H1 (cell line): ENCODE measurements around the gene ZNF283. TPM values are rescaled to one million over a fixed set of nuclear protein-coding genes. Genes with fewer than 3 reads are reported as not detected.

Experiments used
- polyA plus RNA-seq, 7 experiments: library from polyadenylated mRNA; depleted of rRNA in 3 of 7; stranded (reverse) in 5 of 7; unstranded in 2 of 7; fragments of >200 nt in 5 of 7; fragments of 200-250 nt in 2 of 7; gene quantifications; 1 replicate in 5 of 7; 2 replicates in 1 of 7; 4 replicates in 1 of 7; pipeline versions ENCODE4 v1.2.1 to v1.2.3, GENCODE V29; 2011 to 2013; ENCODE audit warnings: missing spikeins in 2 of 7, mixed read lengths in 2 of 7
- total RNA-seq: library from RNA; stranded (reverse); fragmentation: NEBNext Ultra II Directional; extraction: Animal tissue kit (Norgen Biotek cat#: 25700); gene quantifications from 2 replicates; pipeline ENCODE4 v1.2.1, GENCODE V29; 2021

Gene ZNF283
- total and polyA plus RNA-seq, 2 of the 8 experiments (the other 6 are each of a cell fraction or from before 2014, with no cell fraction given): 1.1 to 4.3 TPM

Other genes starting within 250 kb of the ZNF283 start
- 39.9 and 42.9 TPM in 2 replicates for gene IRGQ, start 231.2 kb upstream of the ZNF283 start, total RNA-seq
- 10.5 and 16.0 TPM in 2 replicates for gene IRGQ, start 231.2 kb upstream of the ZNF283 start, polyA plus RNA-seq (2011; rRNA removed)
- gene ZNF576, start 230.7 kb upstream of the ZNF283 start, total RNA-seq: 13.6 and 14.7 TPM in 2 replicates
- 32.4 and 35.9 TPM in 2 replicates for gene ZNF576, start 230.7 kb upstream of the ZNF283 start, polyA plus RNA-seq (2011; rRNA removed)
- 0.11 and 0.25 TPM in 2 replicates for gene SRRM5, start 215.2 kb upstream of the ZNF283 start, total RNA-seq
- gene SRRM5, start 215.2 kb upstream of the ZNF283 start, polyA plus RNA-seq (2011; rRNA removed): 0.06 and 0.16 TPM in 2 replicates
- 16.7 and 19.5 TPM in 2 replicates for gene ZNF428, start 207.7 kb upstream of the ZNF283 start, total RNA-seq
- gene ZNF428, start 207.7 kb upstream of the ZNF283 start, polyA plus RNA-seq (2011; rRNA removed): 7.8 and 15.5 TPM in 2 replicates
- 23.1 and 25.0 TPM in 2 replicates for gene CADM4, start 187.5 kb upstream of the ZNF283 start, total RNA-seq
- gene CADM4, start 187.5 kb upstream of the ZNF283 start, polyA plus RNA-seq (2011; rRNA removed): 13.5 and 20.7 TPM in 2 replicates
- gene PLAUR, start 157.2 kb upstream of the ZNF283 start, total RNA-seq: 22.9 and 23.0 TPM in 2 replicates
- 23.4 and 29.8 TPM in 2 replicates for gene PLAUR, start 157.2 kb upstream of the ZNF283 start, polyA plus RNA-seq (2011; rRNA removed)
- not detected in 2 replicates for gene IRGC, start 111.2 kb upstream of the ZNF283 start, total RNA-seq
- gene IRGC, start 111.2 kb upstream of the ZNF283 start, polyA plus RNA-seq (2011; rRNA removed): not detected in 2 replicates
- gene SMG9, start 72.4 kb upstream of the ZNF283 start, total RNA-seq: 28.7 and 34.0 TPM in 2 replicates
- gene SMG9, start 72.4 kb upstream of the ZNF283 start, polyA plus RNA-seq (2011; rRNA removed): 20.4 and 25.6 TPM in 2 replicates
- gene KCNN4, start 46.3 kb upstream of the ZNF283 start, total RNA-seq: 0.78 and 1.0 TPM in 2 replicates
- 1.5 and 2.0 TPM in 2 replicates for gene KCNN4, start 46.3 kb upstream of the ZNF283 start, polyA plus RNA-seq (2011; rRNA removed)
- gene LYPD5, start 24.9 kb upstream of the ZNF283 start, total RNA-seq: 0.59 and 0.74 TPM in 2 replicates
- 4.3 TPM in 2 replicates for gene LYPD5, start 24.9 kb upstream of the ZNF283 start, polyA plus RNA-seq (2011; rRNA removed)
- 3.0 and 4.0 TPM in 2 replicates for gene ZNF404, start 56.6 kb downstream of the ZNF283 start, total RNA-seq
- 0.41 and 0.60 TPM in 2 replicates for gene ZNF404, start 56.6 kb downstream of the ZNF283 start, polyA plus RNA-seq (2011; rRNA removed)
- 13.1 and 16.2 TPM in 2 replicates for gene ZNF45, start 108.0 kb downstream of the ZNF283 start, total RNA-seq
- gene ZNF45, start 108.0 kb downstream of the ZNF283 start, polyA plus RNA-seq (2011; rRNA removed): 4.6 and 4.8 TPM in 2 replicates
- gene ZNF221, start 123.9 kb downstream of the ZNF283 start, total RNA-seq: 8.4 and 8.9 TPM in 2 replicates
- 0.50 and 0.60 TPM in 2 replicates for gene ZNF221, start 123.9 kb downstream of the ZNF283 start, polyA plus RNA-seq (2011; rRNA removed)
- 8.6 and 9.0 TPM in 2 replicates for gene ZNF155, start 156.9 kb downstream of the ZNF283 start, total RNA-seq
- 2.0 and 3.1 TPM in 2 replicates for gene ZNF155, start 156.9 kb downstream of the ZNF283 start, polyA plus RNA-seq (2011; rRNA removed)
- 2.5 and 3.6 TPM in 2 replicates for gene ZNF230, start 175.6 kb downstream of the ZNF283 start, total RNA-seq
- 1.1 and 1.5 TPM in 2 replicates for gene ZNF230, start 175.6 kb downstream of the ZNF283 start, polyA plus RNA-seq (2011; rRNA removed)
- gene ZNF222, start 198.1 kb downstream of the ZNF283 start, total RNA-seq: 3.4 and 3.8 TPM in 2 replicates
- gene ZNF222, start 198.1 kb downstream of the ZNF283 start, polyA plus RNA-seq (2011; rRNA removed): 0.75 and 1.7 TPM in 2 replicates
- gene ZNF223, start 224.7 kb downstream of the ZNF283 start, total RNA-seq: 3.9 and 4.3 TPM in 2 replicates
- 1.0 and 1.7 TPM in 2 replicates for gene ZNF223, start 224.7 kb downstream of the ZNF283 start, polyA plus RNA-seq (2011; rRNA removed)
- 3.4 and 3.5 TPM in 2 replicates for gene ZNF284, start 244.8 kb downstream of the ZNF283 start, total RNA-seq
- 0.77 and 1.1 TPM in 2 replicates for gene ZNF284, start 244.8 kb downstream of the ZNF283 start, polyA plus RNA-seq (2011; rRNA removed)